GM10266 (cell line): ENCODE data around the gene STAT1.
A peak's percentile ranks its signal among the peaks of the same experiment; 100 is the strongest.

ENCODE experiments used
- DNase-seq: peaks from one replicate; pipeline ENCODE4 v3.0.0; 2012; ENCODE audit errors: extremely low spot score
- TF ChIP-seq, protein P1 (sequence below): IDR thresholded peaks from 2 replicates; pipeline ENCODE4 v1.5.1; 2012; ENCODE audit warnings: mild to moderate bottlenecking, low read depth; ENCODE audit not compliant: control insufficient read depth, insufficient read depth; ENCODE audit errors: missing control alignments

The STAT1 gene

DNA sequence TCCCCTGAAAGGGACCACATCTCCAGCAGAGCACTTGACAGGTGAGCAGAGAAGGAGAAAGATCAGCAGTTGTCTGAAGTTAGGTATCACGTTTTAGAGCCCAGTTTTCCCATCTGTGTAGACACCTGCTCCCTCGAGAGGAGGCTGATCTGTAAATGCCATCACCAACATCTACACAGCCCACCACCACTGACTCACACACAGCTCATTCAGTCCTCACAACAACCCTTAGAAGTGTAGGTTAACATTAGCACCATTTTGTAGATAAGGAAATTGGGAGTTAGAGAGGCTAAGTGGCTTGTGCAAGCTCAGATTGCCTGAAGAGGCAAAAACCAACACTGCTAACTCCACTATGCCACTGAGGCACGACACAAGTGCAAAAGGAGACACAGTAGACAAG lies 37.2 kb upstream of the STAT1 start:
- TF ChIP-seq, protein P1, sequence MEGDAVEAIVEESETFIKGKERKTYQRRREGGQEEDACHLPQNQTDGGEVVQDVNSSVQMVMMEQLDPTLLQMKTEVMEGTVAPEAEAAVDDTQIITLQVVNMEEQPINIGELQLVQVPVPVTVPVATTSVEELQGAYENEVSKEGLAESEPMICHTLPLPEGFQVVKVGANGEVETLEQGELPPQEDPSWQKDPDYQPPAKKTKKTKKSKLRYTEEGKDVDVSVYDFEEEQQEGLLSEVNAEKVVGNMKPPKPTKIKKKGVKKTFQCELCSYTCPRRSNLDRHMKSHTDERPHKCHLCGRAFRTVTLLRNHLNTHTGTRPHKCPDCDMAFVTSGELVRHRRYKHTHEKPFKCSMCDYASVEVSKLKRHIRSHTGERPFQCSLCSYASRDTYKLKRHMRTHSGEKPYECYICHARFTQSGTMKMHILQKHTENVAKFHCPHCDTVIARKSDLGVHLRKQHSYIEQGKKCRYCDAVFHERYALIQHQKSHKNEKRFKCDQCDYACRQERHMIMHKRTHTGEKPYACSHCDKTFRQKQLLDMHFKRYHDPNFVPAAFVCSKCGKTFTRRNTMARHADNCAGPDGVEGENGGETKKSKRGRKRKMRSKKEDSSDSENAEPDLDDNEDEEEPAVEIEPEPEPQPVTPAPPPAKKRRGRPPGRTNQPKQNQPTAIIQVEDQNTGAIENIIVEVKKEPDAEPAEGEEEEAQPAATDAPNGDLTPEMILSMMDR = no peak
- DNase-seq = no peak

DNA sequence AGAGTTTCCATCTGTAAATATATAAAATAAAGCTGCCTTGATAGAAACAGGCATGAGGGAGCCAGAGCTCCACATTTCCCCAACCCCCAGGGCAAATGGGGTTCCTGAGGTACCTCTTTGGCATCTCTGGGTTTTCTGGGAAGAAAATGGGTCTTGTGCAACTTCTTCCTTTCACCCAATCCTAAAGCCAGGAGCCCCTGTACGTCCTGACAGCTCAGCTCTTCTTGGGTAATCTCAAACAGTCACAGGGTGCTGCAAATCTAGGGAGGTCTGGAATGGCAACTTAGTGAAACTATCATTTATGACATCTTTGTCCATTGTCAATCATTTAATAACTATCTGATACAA lies 36.6 kb upstream of the STAT1 start:
- DNase-seq = no peak
- TF ChIP-seq, protein P1 = no peak

DNA sequence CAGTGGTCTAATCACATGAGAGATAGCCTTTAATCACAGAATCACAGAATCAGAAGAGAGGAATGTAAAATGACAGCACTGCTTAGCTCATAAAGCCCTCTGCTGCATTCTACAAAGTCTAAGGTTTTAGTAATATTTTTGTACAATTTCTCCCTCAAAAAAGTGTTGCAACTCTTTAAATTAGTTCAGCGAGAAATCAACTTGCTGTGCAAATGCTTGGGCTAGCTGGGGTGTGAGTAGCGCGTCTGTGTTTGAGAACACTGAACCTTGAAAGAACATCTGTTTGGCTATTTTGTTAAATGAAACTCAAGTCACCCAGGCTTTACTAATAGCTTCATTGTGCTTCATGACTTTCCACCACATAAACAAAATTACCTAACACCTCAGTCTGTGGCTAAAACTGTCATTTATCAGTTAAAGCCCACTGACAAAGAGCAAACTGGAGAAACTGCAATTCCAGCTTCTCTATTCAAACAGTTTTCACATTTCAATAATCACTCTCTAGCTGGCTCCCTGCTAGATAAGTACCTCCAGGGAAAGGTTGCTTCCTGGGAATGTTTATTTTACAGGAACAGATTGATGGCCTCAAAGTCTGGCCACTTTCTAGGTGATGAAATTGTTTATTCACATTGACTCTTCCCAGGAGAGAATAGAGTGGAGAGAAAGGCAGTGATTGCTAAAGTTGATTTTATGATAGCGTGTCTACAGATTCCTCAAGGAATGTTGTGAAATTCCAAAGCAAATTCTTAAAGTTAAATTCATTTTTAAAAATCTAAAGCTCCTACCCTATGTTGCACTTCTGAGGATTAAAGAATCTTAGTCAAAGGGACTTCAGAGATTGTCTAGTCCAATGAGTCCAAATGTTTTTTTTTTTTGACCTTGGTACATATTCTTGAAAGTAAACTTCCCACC lies 36.0 kb upstream of the STAT1 start:
- TF ChIP-seq, protein P1 = no peak
- peak; percentile 20 for DNase-seq

DNA sequence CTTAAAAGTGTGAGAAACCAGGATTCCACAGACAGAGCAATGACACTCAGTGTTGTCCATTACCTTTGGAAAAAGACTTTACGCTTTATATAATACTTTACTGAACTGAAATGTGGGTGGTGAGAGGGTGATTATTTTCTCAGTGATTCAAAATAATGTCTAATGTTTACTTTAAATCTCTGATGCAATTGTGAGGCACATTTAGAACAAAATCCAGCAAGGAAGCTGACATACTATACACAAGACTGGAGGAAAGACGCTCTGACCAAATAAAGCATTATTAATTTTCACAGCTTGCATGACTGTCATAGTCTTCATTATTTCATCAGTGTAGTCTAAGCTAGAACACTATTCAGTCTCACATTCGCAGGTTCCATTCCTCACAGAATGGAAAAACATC lies 34.1 kb upstream of the STAT1 start:
- DNase-seq = no peak
- TF ChIP-seq, protein P1 = no peak

DNA sequence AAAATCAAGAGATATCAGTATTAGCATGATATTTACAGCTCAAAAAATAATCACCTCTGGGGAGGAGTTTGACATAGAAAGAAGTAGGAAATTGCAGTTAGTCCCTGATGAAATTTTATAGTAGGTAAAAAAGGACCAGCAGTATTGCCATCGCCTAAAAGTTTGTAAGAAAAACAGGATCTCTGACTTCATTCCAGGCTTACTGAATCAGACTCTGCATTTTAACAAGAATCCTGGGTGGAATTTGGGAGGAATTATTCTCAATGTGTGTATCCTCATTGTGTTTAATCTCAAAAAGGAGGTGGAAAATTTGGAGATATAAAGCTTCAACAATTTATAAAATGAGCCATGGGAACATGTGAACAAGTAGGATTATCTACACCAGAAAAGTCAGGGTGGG lies 31.2 kb upstream of the STAT1 start:
- DNase-seq = no peak
- TF ChIP-seq, protein P1 = no peak

DNA sequence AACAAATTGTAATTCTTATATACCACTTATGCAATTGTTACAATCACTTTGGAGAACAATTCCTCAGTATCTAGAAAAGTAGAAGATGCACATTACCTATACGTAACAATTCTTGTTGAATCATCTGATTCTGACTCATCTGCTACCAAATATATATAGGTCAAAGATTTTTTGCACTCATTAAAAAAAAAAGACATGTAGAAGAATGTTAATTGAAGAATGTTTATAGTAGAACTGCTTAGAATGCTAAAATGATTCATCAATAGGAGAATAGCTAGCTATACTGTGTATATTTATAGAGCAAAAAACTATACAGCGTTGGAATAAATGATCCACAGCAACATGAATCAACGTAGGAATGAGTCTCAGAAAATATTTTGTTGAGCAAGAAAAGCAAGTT lies 29.5 kb upstream of the STAT1 start:
- TF ChIP-seq, protein P1 = no peak
- DNase-seq = no peak

DNA sequence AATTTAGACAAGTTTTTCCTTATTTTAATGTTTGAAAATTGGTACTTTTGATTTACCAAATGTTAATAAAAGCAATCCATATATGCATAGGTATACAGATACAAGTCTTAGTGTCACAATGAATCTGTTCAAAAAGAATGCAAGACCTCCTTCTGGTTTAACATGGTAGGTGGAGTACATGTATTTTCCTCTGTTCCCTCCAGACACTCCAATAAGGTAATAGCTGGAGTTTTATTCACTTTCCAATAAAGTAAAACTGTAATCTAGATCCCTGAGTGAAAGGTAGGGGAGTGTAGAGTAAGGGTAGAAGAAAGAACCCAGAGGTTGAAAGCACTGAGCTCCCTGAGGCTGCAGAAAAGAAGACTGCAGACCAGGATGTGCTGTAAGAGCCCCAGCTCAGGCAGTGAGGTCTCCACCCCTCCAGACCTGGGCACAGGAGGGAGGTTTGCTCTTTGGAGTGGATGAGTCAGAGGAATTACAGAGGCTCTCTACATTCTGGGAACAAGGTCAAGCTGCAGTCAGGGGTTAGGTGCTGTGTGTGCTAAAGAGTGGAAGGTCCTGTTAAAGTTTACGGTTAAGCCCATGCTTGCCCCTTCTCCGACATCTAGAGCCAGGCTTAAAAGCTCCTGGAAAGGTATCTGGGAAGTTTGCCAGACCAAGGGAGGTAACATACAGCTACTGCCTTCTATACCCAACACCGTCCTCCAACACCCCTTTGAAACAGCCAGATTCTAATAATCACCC lies 27.6 kb upstream of the STAT1 start:
- DNase-seq = no peak
- TF ChIP-seq, protein P1 = no peak
